GM19240 (cell line): Measurements from ENCODE around the gene DMTF1.

ENCODE experiments used
- DNase-seq: peaks from one replicate; pipeline ENCODE4 v3.0.0; 2011; ENCODE audit warnings: low spot score; ENCODE audit not compliant: insufficient read length

The DMTF1 gene

DNA sequence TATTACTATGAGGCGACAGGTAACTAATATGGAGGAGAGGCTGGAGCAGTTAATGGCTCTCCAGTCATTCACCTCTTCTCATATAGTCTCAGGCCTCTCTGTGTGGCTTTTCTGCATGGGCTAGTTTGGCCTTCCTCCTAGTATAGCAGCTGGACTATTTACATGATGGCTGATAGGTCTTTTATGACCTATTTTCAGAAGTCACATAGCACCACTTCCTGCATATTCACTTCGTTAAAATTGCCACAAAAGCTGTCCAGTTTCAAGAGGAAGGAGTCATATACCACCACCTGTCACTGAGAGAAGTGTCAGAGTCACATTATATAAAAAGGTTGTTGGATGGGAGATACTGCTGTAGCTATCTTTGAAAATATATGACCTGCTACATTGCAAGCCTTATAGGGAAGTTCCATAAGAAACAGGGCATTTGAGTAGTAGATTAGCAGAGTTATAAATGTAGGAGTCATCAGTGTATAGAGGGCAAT lies 8.0 kb upstream of the DMTF1 start:
- DNase-seq, result peak; percentile 18

DNA sequence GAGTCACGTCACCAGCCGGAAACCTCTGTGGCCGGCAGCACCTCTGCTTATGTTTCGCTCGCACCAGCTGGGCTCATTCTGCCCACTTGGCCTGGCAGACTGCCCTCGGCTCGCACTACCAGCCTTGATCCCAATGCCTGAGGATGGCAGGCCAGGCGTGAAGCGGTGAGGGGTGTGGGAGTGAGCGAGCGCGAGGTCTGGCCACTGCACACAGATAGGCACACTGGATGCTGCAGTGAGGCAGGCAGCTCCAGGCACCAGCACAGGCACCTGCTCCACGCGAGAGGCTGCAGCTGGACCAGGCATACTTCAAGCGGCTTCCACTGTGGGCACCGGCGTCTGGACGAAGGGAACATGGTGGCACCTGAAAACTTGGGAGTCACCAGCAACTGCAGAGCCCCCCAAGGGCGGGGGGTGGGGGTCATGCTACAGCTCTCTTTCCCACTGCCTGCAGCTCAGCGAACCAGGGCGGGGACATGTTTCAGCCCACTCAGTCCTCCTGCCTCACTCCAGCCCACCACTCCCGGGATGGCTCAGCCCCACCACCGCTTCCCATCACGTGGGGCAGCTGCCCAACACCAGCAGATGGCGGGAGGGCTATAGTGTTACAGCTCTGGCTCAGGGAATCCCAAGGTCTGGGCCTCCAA lies 5.4 kb upstream of the DMTF1 start:
- no peak for DNase-seq

DNA sequence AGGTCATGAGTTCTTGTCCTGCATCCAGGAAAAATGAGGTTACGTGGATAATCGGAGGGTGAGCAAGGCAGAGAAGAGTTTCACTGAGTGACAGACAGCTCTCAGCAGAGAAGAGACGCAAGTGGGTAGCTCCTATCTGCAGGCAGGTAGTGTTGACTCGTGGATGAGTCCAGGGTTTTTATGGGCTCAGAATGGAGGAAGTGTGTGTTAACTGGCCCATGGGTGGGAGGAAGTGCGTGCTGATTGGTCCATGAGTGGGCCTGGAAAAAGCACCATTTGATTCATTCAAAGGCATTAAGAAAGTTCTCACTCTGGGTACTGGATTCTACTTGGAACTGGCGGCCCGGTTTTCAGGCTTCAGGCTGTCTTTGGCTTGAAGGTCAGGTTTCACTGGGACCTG lies 4.8 kb upstream of the DMTF1 start:
- DNase-seq, result no peak

DNA sequence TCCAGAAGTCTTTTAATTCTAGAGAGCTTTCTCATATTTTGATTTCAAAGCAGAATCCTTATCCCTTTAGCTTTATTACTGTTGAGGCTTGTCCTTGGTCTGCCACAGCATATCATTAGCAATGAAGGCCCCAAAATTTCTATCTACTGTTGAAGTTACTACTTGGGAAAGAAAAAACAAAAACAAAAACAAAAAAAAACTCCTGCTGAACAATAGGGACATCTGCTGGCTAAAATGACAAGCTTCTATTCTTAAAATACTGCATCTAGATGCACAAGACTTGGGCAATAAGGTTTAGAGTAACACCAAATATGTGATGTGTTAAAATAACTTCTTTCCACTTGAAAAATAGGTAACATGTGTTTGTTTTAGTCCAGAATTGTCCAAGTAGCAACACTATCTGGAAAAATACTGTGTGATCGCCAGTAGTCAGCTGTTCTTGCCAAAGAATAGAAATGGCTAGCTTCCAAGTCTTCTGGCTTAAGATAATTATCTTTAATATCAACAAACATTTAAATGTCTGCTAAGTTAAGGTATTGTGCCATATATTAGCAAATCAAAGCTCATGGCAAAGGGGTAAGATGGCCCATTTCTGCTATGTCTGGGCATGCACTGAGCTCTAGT lies 3.8 kb upstream of the DMTF1 start:
- DNase-seq, result no peak

DNA sequence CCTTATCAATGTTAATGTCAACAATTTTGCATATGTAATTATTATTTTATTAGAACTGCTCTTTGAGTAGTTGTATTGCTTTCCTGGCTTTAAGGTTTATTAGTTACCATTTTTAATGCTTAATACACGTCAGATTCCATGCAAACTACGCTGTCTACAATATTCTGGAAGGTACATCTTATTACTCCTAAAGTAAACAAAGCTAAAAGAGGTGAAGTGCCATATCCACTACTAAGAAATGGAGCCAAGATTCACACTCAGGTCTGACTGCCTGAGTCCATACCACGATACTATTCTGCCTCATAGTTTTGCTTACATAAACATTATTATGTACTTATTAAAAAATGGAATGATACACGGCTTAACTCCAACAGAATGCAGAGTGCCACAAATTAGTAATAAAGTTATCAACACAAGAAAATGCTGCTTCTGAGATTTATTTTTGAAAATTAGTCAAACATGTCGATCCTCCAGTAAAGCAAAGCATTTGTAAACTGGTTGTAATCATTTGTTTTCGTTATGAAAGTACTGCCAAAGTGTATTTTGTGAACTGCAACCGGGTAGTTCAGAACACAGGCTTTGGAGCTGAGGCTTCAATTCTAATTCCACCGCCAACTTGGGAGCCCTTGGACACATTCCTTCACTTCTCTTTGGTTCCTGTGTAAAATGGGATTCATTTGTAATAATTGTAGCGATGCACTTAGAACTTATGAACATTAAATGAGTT lies 1.1 kb upstream of the DMTF1 start:
- no peak for DNase-seq

DNA sequence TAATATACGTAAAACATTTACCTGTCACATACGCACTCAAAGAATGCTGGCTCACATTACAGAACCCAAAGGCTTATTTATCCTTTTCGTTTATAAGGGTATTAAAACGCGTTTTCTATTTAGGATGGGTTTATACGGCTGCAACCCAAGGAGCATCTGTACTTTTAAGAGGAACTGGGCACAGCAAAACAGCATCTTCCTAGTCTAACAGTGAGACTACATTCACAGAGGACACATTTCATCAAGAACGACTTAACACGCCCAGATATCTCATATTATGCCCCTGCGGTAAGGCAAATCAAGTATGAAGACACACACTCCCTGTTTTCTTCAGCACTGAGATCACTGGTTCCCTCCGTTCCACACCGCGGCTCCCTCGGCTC lies 533 bp upstream of the DMTF1 start:
- no peak for DNase-seq

DNA sequence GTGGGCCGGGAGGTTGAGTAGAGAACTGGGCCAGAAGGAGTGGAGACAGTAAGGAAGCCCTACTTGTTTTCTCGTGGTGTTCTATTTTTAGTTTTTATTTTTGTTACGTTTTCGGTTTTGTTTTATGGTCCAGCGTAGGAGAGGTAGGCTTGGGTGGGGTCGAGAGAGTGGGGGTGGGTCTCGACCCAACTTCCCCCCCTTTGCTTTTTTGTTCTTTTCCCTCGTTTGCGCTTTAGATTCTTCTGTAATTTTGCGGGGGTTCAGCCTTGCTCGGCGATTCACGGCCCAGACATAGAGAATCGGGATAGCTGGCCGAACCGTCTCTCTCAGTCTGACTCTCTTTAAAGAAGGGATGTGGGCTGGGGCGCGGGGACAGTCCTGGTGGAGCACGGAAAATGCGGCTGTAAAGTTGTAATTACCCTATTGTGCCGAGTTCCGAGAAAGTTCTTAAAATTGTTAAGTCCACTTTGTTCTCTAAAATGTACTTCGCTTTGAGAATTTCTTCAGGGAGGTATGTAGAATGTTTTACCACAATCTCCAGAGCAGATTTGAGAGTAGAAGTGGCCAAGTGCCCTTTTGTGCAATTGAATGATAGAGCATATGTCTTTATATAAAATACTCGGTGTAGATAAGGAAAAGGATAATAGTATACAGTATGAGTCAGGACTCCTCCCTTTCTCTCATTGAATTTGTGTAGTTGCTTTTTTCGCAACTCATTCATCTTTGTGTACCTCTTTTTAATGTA lies 816 bp downstream of the DMTF1 start:
- no peak for DNase-seq

DNA sequence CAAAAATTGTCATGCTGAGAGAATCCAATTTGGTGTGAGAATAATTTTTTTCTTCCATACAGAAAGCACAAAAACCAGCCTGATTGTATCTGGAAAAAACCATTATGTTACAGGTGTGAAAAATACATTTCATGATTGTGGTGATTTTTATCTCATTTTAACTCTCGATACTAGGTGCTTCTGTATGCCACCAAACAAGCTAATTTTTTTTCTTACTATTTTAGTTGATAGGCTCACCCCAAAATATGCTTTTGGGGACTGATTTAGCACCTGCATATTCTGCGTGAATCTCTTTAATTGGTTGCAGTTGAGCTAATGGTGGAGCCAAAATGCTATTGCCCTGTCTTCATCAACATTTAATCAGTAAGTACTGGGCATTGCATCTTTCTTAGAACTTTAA lies 1.9 kb downstream of the DMTF1 start:
- no peak for DNase-seq

DNA sequence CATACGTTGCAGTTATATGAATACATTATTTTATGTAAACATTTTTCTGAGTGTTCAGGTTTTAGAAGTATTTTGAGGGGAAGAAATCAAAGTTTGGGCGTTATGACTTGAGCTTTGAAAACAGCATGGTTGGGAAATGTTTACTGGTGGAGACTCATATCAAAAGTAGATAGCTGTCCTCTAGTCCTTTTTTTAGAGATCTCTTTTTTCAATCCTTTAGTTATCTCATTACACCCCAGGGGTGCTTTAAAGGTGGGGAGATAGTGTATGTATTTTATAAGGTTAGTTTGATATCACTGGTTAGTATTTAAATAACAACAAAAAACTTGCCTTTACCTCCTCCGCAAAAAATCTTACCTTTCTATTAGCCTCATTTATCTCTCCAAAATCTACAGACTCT lies 2.3 kb downstream of the DMTF1 start:
- DNase-seq, result no peak

DNA sequence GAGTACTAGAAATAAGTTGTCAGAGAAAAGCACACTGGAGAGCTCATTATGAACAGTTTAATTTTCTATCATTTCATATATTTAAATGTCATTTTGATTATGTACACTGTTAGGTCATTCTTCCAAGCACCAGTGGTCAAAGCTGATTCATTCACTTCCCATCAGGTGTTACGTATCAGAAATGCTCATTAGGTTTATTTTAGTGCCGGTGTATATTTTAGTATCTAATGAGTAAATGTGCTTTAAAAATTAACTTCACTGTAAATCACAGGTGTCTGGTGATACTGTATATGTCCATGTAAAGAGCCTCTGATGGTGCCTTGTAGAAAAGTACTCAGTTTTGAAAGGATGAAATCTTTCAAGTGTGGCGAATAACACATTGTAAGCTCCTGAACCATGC lies 3.5 kb downstream of the DMTF1 start:
- no peak for DNase-seq

DNA sequence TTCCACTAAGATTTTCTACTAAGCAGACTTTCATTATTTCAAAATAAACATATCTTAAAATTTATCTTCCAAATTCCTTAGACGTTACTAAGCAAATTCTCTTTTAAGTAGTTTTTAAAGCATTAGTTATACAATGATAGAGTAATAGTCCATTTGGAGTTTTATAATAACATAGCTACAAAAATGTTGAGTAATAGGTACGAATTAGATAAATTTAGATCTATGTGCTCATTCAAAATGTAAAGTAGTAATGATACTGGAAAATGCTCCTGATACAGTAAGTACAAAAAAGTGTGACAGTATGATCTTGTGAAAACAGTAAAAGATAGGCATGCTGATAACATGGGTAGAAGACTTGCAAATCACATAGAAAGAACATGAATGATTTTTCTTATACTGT lies 4.5 kb downstream of the DMTF1 start:
- DNase-seq, result no peak

DNA sequence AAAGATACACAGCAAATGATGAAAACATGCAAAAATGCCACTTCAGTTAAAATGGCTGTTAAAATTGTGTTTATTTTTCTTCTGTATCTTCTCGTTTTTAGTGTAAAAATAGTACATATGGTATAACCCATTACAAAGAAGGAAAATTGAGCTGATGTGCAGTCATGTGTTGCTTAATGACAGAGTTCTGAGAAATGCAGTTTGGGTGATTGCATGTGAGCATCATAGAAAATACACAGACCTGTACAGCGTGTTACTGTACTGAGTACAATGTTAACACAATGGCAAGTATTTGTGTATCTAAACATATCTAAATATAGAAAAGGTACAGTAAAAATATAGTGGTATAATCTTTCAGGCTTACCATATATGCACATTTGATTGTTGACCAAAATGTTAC lies 7.3 kb downstream of the DMTF1 start:
- no peak for DNase-seq

DNA sequence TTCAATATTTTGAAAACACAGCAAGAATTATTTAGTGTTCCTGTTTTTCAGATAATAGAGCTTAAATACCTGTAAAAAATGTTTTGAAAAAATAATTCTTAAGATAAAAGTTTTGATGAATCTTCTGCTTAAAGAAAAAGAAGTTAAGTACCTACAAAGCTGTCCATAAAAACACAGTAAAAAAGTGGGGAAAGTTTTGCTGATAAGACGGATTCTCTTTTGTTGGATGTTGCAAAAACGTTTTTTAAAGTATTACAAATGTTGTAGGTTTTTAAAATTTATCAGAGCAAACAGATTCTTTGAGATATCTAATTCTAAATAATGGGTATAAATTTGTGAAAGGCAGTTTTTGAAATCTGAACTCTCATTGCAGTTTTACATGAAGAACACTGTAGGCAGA lies 12.2 kb downstream of the DMTF1 start:
- DNase-seq, result no peak

DNA sequence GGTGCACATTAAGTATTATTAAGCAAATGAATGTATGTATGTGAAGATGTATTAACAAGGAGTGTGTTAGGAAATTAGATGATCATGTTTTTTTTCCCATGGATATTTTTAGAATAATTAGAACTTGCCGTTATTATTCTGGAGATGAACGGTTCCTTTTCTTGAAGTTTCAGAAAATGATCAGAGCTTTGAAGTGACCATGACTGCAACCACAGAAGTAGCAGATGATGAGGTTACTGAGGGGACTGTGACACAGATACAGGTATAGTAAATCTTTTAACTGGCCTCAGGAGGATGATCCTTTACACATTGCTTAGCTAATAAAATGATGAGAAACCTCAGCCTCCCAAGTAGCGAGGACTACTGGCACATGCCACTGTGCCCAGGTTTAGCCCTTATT lies 18.6 kb downstream of the DMTF1 start:
- DNase-seq, result no peak

DNA sequence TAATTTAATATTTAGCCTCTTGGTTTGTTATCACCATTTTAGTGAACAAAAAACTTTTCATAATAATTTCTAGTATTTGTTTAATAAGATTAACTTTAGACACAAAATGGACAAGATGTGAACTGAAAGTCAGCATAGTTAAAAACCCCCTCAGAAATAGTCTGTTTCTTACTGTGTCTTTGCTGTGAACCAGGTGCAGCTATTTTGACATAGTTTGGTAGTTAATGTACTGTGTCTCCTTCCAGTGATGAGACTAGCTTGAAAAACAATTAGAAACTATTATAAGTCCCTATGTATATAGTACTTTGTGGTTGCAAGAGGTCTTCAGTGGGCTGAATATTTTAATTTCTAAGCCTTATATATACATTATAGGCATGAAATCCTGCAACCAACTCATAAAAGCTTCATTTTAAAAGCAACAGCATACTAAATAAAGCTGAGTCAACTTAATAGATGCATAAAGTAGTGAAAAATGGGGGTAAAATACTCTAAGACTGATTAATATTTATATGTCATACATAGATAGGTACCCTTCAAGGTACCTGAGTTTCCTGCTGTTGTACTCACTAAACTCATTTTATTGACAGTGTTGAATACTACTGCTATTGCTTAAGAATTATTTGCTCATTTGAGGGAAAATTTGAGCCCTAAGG lies 19.2 kb downstream of the DMTF1 start:
- no peak for DNase-seq

DNA sequence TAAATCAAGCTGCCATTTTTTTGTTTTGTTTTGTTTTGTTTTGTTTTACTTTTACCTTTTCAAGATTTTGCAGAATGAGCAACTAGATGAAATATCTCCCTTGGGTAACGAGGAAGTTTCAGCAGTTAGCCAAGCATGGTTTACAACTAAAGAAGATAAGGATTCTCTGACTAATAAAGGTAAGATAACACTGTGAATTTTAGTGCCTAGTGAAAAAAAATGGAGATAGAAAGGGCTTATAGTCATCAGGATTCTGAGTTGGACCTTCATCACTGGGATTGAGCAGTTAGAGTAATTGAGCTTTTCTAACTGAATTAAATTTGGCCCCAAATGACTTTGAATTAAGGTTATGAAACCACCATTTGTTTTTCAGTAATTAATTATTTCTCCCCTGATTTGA lies 21.2 kb downstream of the DMTF1 start:
- no peak for DNase-seq

DNA sequence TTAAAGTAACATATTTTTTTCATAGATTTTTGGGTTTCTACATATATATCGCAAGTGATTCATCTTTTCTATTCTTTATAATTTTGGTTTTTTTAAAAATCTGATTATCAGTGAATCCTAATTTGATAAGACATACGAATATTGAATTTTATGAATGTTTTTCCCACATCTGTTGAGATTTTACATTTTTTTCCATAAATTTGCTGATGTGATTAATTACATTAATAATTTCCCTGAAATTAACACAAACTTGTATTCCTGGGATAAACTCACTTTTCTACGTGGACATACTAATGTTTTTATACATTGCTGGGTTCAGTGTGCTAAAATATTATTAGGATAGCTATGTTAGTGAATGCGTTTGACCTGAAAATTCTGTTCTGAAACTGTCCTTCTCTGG lies 26.1 kb downstream of the DMTF1 start:
- DNase-seq, result no peak

DNA sequence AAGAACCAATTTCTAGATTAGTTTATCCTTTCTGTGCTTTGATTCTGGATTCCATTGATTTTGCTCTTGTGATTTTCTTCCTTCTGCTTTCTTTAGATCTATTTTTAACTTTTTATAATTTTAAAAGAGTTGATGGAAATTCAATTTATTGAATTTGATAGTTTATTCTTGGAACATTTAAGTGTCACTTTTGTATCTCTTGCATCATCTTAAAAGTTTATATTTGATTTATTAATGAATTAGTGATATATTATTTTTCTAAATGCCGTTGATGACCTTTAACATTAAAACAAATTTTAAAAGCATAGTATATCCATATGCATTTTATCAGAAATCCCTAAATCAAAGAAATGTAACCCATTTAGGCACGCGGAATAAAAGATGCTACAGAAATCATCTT lies 26.9 kb downstream of the DMTF1 start:
- DNase-seq, result no peak

DNA sequence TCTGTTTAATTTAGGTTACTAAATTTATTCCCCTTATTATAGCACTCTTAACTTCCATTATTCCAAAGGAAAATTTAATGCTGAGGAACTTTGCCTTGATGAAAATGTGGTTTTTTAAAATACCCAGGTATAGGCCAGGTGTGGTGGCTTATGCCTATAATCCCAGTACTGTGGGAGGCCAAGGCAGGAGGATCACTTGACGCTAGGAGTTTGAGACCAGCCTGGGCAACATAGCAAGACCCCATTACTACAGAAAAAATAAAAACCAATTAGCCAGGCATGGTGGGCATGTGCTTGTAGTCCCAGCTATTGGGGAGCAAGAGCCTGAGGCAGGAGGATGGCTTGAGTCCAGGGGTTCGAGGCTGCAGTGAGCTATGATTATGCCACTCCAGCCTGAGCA lies 34.9 kb downstream of the DMTF1 start:
- no peak for DNase-seq

DNA sequence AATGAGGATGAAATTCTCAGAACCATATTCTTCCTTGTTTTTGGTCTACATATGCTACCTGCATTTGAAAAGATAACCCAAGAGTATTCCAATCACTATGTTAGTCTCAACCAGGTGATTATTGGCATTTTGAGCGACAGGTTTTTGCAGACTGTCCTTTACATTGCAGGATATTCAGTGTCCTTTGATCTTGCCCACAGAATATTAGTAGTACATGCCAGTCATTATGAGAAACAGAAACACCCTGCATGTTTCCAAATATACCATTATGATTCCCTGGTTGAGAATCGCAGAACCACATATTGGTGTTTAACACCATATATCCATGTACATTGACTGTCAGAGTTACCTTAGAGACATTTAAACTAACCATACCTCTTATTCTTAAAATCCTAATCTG lies 36.7 kb downstream of the DMTF1 start:
- no peak for DNase-seq

DNA sequence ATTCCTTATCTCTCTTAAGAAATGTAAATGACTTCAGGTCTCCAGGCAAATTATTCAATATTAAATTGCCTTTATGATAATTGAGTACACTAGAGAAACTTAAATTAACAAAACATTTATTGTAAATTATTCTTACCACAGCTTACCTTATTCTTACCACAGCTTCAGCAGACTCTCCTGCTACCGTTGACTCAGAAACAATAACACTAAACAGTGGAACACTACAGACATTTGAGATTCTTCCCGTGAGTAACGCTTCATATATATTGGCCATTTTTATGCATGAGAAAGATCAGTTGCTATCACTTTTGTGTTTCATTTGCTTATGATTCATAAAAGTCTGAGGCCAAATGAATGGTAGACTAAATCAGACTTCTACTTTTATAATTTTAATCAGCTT lies 38.5 kb downstream of the DMTF1 start:
- DNase-seq, result no peak
